ENCODE measurements around the gene FSD1.

- TF ChIP-seq CTCF (IDR thresholded peaks at IDR 0.05), result no peak
- TF ChIP-seq POLR2A (IDR thresholded peaks at IDR 0.05), result no peak
Observed at GRCh38 chr19:4320419-4320818, 16.0 kb downstream of the FSD1 start.

Measured in thyroid gland (tissue), 4 donors.